Gastroesophageal sphincter (tissue), 2 donors: Measurements from ENCODE around the gene GRID1.

ENCODE experiments used
- EP300 ChIP-seq: sonication (generic); formaldehyde crosslinking; IDR thresholded peaks from one replicate; pipeline ENCODE4 v1.6.1; 2017; ENCODE audit warnings: antibody characterized with exemption, mild to moderate bottlenecking
- POLR2A ChIP-seq, 2 donors: fragments of 450-650 bp; IDR thresholded peaks; one replicate each; pipeline ENCODE4 v1.6.1; 2017; ENCODE audit warnings: antibody characterized with exemption in 2 of 2, mild to moderate bottlenecking in 2 of 2, moderate library complexity in 1 of 2

DNA sequence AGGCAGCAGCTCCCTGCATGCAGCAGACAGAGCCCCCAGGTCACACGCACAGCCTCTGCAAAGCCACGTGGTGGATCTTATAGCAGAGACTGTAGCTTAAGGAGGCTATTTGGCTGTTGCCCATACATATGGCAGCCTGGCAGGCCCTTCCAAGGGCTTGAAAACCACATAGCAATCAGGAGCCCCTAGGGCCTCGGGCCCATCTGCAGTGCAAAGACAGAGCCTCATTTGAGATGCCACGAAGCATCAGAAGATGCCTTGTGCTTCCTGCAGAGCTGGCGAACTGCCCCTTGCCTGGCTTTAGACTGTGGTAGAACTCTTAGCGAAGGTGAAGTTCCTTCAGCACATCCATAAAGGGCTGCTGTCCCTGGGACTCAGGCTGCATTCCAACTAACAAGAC lies 309.9 kb downstream of the GRID1 start:
- TF ChIP-seq POLR2A (IDR thresholded peaks at IDR 0.05) (no peak), EP300 (no peak)
